ENCODE measurements around the gene TEN1.

DNA sequence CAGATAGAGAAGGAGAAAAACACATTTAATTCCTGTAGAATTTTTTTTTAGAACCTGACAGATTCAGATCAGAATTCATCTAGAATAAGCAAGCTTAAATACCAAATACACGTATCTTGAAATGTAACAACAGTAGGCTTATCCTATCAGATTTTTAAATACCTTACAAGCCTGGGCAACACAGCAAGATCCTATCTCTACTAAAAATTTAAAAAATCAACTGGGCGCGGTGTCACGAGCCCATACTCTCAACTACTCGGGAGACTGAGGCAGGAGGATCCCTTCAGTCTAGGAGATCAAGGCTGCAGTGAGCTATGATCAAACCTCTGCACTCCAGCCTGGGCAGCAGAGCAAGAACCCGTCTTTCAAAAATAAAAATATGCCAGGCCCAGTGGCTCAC lies 13.6 kb upstream of the TEN1 start:
- TF ChIP-seq, protein P1, sequence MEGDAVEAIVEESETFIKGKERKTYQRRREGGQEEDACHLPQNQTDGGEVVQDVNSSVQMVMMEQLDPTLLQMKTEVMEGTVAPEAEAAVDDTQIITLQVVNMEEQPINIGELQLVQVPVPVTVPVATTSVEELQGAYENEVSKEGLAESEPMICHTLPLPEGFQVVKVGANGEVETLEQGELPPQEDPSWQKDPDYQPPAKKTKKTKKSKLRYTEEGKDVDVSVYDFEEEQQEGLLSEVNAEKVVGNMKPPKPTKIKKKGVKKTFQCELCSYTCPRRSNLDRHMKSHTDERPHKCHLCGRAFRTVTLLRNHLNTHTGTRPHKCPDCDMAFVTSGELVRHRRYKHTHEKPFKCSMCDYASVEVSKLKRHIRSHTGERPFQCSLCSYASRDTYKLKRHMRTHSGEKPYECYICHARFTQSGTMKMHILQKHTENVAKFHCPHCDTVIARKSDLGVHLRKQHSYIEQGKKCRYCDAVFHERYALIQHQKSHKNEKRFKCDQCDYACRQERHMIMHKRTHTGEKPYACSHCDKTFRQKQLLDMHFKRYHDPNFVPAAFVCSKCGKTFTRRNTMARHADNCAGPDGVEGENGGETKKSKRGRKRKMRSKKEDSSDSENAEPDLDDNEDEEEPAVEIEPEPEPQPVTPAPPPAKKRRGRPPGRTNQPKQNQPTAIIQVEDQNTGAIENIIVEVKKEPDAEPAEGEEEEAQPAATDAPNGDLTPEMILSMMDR (IDR thresholded peaks at IDR 0.05; ENCODE audit: low read depth, low read length), result no peak
- TF ChIP-seq EZH2phosphoT487 (IDR thresholded peaks at IDR 0.05; ENCODE audit: low read depth), result no peak
